ENCODE data around the gene CLN3. TPM values are rescaled to one million over a fixed set of nuclear protein-coding genes. Genes with fewer than 3 reads are reported as not detected.
A peak's percentile ranks its signal among the peaks of the same experiment; 100 is the strongest.

Gene CLN3
- 10 to 100 TPM; 57.5 to 72.8 TPM for total RNA-seq
- 10 to 100 TPM; 22.1 to 29.0 (median 24.8) TPM for polyA plus RNA-seq (ENCODE audit: insufficient read length in 6 of 6)
- long read RNA-seq, donor 1, partial matches to known transcripts = 0 of 3 reads
- long read RNA-seq, donor 1, other reads (novel, unspliced or antisense) = 0 of 3 reads
- long read RNA-seq, donor 2, partial matches to known transcripts = 0 of 6 reads
- long read RNA-seq, donor 2, other reads (novel, unspliced or antisense) = 0 of 6 reads
- long read RNA-seq, donor 3, partial matches to known transcripts = 0 of 4 reads
- long read RNA-seq, donor 3, other reads (novel, unspliced or antisense) = 0 of 4 reads
- long read RNA-seq, donor 4, transcript CLN3-205 (15 exons, 1,876 nt) = minor isoform, 11 of 68 reads
- long read RNA-seq, donor 4, transcript CLN3-244 (16 exons, 3,832 nt) = major isoform, 49 of 68 reads
- long read RNA-seq, donor 4, partial matches to known transcripts = 2 of 68 reads
- long read RNA-seq, donor 4, other reads (novel, unspliced or antisense) = 4 of 68 reads
- long read RNA-seq, donor 5, partial matches to known transcripts = 0 of 2 reads
- long read RNA-seq, donor 5, other reads (novel, unspliced or antisense) = 0 of 2 reads
- long read RNA-seq, donor 6, partial matches to known transcripts = 0 of 4 reads
- long read RNA-seq, donor 6, other reads (novel, unspliced or antisense) = 0 of 4 reads
- long read RNA-seq, donor 7, partial matches to known transcripts = 0 of 6 reads
- long read RNA-seq, donor 7, other reads (novel, unspliced or antisense) = 0 of 6 reads
- long read RNA-seq, donor 8, partial matches to known transcripts = 0 of 6 reads
- long read RNA-seq, donor 8, other reads (novel, unspliced or antisense) = 0 of 6 reads
- long read RNA-seq, donor 9 = 0 reads
- long read RNA-seq, donor 10, transcript CLN3-244 (16 exons, 3,832 nt) = major isoform, 69 of 96 reads
- long read RNA-seq, donor 10, transcript CLN3-205 (15 exons, 1,876 nt) = minor isoform, 15 of 96 reads
- long read RNA-seq, donor 10, partial matches to known transcripts = 2 of 96 reads
- long read RNA-seq, donor 10, other reads (novel, unspliced or antisense) = 6 of 96 reads
- long read RNA-seq, donor 11 = 0 reads
- long read RNA-seq, donor 12, partial matches to known transcripts = 0 of 7 reads
- long read RNA-seq, donor 12, other reads (novel, unspliced or antisense) = 0 of 7 reads

GRCh38 chr16:28491970-28492474 lies at the start of gene CLN3:
Gene CLN3, minus strand, starts transcription at chr16:28492074. Its CDS starts 315 bp downstream, at chr16:28491759.
- intact Hi-C loops (cut with DNase I) = no loop called here
- Histone ChIP-seq H3K27ac (peak within 1 kb of the TSS; percentile 91 to 94), H3K9me3 (no peaks in the 10 kb centered on the region), H3K27me3 (no peaks in the 10 kb centered on the region), H3K36me3 (peaks cover 0 to 31% of the 10 kb centered on the region in 2 donors), H3K4me3 (peak within 1 kb of the TSS; percentile 89 to 96), H3K4me1 (peaks cover 3 to 57% of the 10 kb centered on the region in 2 donors)
- DNase-seq = peak; percentile 93 to 97 (median 95)
- no peak for TF ChIP-seq CTCF (IDR thresholded peaks at IDR 0.05)
- ATAC-seq = peak; percentile 94

GRCh38 chr16:28540346-28540745 lies 48.5 kb upstream of the CLN3 start:
- Histone ChIP-seq H3K27ac (no peak overlapping the region), H3K4me3 (no peak overlapping the region), H3K4me1 (peaks cover 11 to 34% of the 10 kb centered on the region in 2 donors), H3K27me3 (no peaks in the 10 kb centered on the region), H3K9me3 (no peaks in the 10 kb centered on the region), H3K36me3 (no peaks in the 10 kb centered on the region)
- no peak for DNase-seq
- TF ChIP-seq CTCF (IDR thresholded peaks at IDR 0.05) = no peak
- intact Hi-C loops (cut with DNase I) = no loop called here
- ATAC-seq = no peak

GRCh38 chr16:28538733-28539596 lies 47.1 kb upstream of the CLN3 start, which contains the start of gene NUPR1:
Gene NUPR1, minus strand, starts transcription at chr16:28538974. Its CDS starts 67 bp downstream, at chr16:28538907.
- peaks cover 0 to 5% of the 10 kb centered on the region in 2 donors for H3K36me3 ChIP-seq
- intact Hi-C loops (cut with DNase I) = no loop called here
- peak within 1 kb of the TSS; percentile 38 to 47 for H3K4me3 ChIP-seq
- H3K27me3 ChIP-seq = no peaks in the 10 kb centered on the region
- H3K9me3 ChIP-seq = no peaks in the 10 kb centered on the region
- H3K4me1 ChIP-seq = peaks cover 11 to 48% of the 10 kb centered on the region in 2 donors
- TF ChIP-seq CTCF (IDR thresholded peaks at IDR 0.05) = no peak
- peak within 1 kb of the TSS; percentile 77 to 92 for H3K27ac ChIP-seq
- ATAC-seq = peak; percentile 93
- peak; percentile 87 to 95 (median 93) for DNase-seq

- ATAC-seq (peak; percentile 11), DNase-seq (peak in 1 of 4 donors; percentile 79)
- TF ChIP-seq CTCF (IDR thresholded peaks at IDR 0.05) = no peak
- Histone ChIP-seq H3K27me3 (no peaks in the 10 kb centered on the region), H3K4me3 (peak overlapping the region; percentile 38 to 47), H3K36me3 (peaks cover 0 to 5% of the 10 kb centered on the region in 2 donors), H3K4me1 (peaks cover 11 to 51% of the 10 kb centered on the region in 2 donors), H3K27ac (peak overlapping the region; percentile 77 to 92), H3K9me3 (no peaks in the 10 kb centered on the region)
- intact Hi-C loops (cut with DNase I) = no loop called here
These were observed 46.3 kb upstream of the CLN3 start for GRCh38 chr16:28537964-28538732.

Data from left lung (tissue), 14 donors.